Hepatocyte (in vitro differentiated cells): ENCODE measurements around the gene ZBTB7C. TPM values are rescaled to one million over a fixed set of nuclear protein-coding genes. Genes with fewer than 3 reads are reported as not detected.
A peak's percentile ranks its signal among the peaks of the same experiment; 100 is the strongest.

ENCODE experiments used
- DNase-seq: peaks from one replicate; pipeline ENCODE4 v3.0.0-alpha.2; 2016; ENCODE audit warnings: low spot score
- H2AFZ ChIP-seq: fragments of 200-600 bp; sonication (generic); 2 replicates; pipeline ENCODE4 v1.6.0; 2016; ENCODE audit warnings: antibody characterized with exemption, mild to moderate bottlenecking
- H3K27ac ChIP-seq: fragments of 200-600 bp; sonication (generic); 2 replicates; pipeline ENCODE4 v1.5.1; 2016; ENCODE audit warnings: mild to moderate bottlenecking
- H3K27me3 ChIP-seq: fragments of 200-600 bp; sonication (generic); 2 replicates; pipeline ENCODE4 v1.6.1; 2016
- H3K36me3 ChIP-seq: fragments of 200-600 bp; sonication (generic); replicated peaks from 2 replicates; pipeline ENCODE4 v1.5.1; 2016; ENCODE audit warnings: low read depth; ENCODE audit not compliant: insufficient read depth
- H3K4me1 ChIP-seq: fragments of 200-600 bp; sonication (generic); 2 replicates; pipeline ENCODE4 v1.5.1; 2016; ENCODE audit warnings: mild to moderate bottlenecking, moderate library complexity; ENCODE audit not compliant: insufficient read depth
- H3K4me2 ChIP-seq: fragments of 200-600 bp; sonication (generic); 2 replicates; pipeline ENCODE4 v1.6.0; 2016
- H3K4me3 ChIP-seq: fragments of 200-600 bp; sonication (generic); 2 replicates; pipeline ENCODE4 v1.5.1; 2016; ENCODE audit warnings: mild to moderate bottlenecking
- H3K79me2 ChIP-seq: fragments of 200-600 bp; sonication (generic); 2 replicates; pipeline ENCODE4 v1.6.0; 2017; ENCODE audit warnings: mild to moderate bottlenecking
- H3K9me2 ChIP-seq: fragments of 200-600 bp; sonication (generic); replicated peaks from 2 replicates; pipeline ENCODE4 v1.6.0; 2017; ENCODE audit warnings: mild to moderate bottlenecking; ENCODE audit not compliant: insufficient read depth
- H3K9me3 ChIP-seq: fragments of 200-600 bp; sonication (generic); 2 replicates; pipeline ENCODE4 v1.5.1; 2016; ENCODE audit warnings: low read depth, mild to moderate bottlenecking
- H4K20me1 ChIP-seq: fragments of 200-600 bp; sonication (generic); 2 replicates; pipeline ENCODE4 v1.6.0; 2016; ENCODE audit warnings: mild to moderate bottlenecking; ENCODE audit not compliant: insufficient read depth, poor library complexity, severe bottlenecking
- CTCF ChIP-seq: fragments of 200-600 bp; sonication (generic); IDR thresholded peaks from 2 replicates; pipeline ENCODE4 v1.5.1; 2016; ENCODE audit warnings: antibody characterized with exemption, mild to moderate bottlenecking; ENCODE audit not compliant: poor library complexity
- EZH2 ChIP-seq: fragments of 200-600 bp; sonication (generic); IDR thresholded peaks from 2 replicates; pipeline ENCODE4 v1.6.1; 2016; ENCODE audit warnings: antibody characterized with exemption, mild to moderate bottlenecking, borderline replicate concordance
- EZH2phosphoT487 ChIP-seq: fragments of 200-600 bp; sonication (generic); IDR thresholded peaks from one replicate; pipeline ENCODE4 v1.6.1; 2018; ENCODE audit warnings: antibody characterized with exemption, mild to moderate bottlenecking, low read depth, moderate library complexity; ENCODE audit not compliant: unreplicated experiment, severe bottlenecking
- WGBS: methylation state at CpG from one replicate; pipeline ENCODE4 v1.1.6; 2016; ENCODE audit warnings: low lambda C conversion rate; ENCODE audit errors: missing lambda C conversion rate; 5-methylcytosine and 5-hydroxymethylcytosine counted together
- polyA plus RNA-seq: library from polyadenylated mRNA; unstranded; fragments of >200 nt; fragmentation: Nextera tagmentation; extraction: Ambion mirVana; gene quantifications from 2 replicates; pipeline ENCODE4 v1.2.1, GENCODE V29; 2016
- total RNA-seq: library from RNA; depleted of rRNA; stranded (reverse); fragments of >200 nt; gene quantifications from 2 replicates; pipeline ENCODE4 v1.2.3, GENCODE V29; 2014

The ZBTB7C gene
- total and polyA plus RNA-seq, 2 experiments from 2014 or later: 0.70 to 1.0 TPM

GRCh38 chr18:48164701-48165100 is 244.5 kb downstream of the ZBTB7C start:
- 83% methylated on average over 1 of the region's 1 CpG for WGBS
- H3K27ac ChIP-seq: peak overlapping the region; percentile 32
- no peak overlapping the region for H3K4me2 ChIP-seq

GRCh38 chr18:48164116-48164515 is 245.1 kb downstream of the ZBTB7C start:
- no peak overlapping the region for H3K4me3 ChIP-seq
- no peak overlapping the region for H3K4me2 ChIP-seq
- no peaks in the 10 kb centered on the region for H4K20me1 ChIP-seq
- no peaks in the 10 kb centered on the region for H3K27me3 ChIP-seq
- no peaks in the 10 kb centered on the region for H3K79me2 ChIP-seq
- H2AFZ ChIP-seq: no peak overlapping the region
- H3K36me3 ChIP-seq: no peaks in the 10 kb centered on the region
- H3K4me1 ChIP-seq: peaks cover 56% of the 10 kb centered on the region
- no peaks in the 10 kb centered on the region for H3K9me3 ChIP-seq
- TF ChIP-seq EZH2phosphoT487: no peak
- no peak for TF ChIP-seq EZH2
- TF ChIP-seq CTCF: no peak
- no peak overlapping the region for H3K27ac ChIP-seq
- H3K9me2 ChIP-seq: no peaks in the 10 kb centered on the region
- no peak for DNase-seq
- 87% methylated on average over 4 of the region's 4 CpGs for WGBS

More at GRCh38 chr18:48164701-48165100, 244.5 kb downstream of the ZBTB7C start:
- Histone ChIP-seq H3K79me2 (no peaks in the 10 kb centered on the region), H3K36me3 (no peaks in the 10 kb centered on the region), H3K4me3 (no peak overlapping the region), H3K4me1 (peaks cover 57% of the 10 kb centered on the region), H4K20me1 (no peaks in the 10 kb centered on the region), H3K9me3 (no peaks in the 10 kb centered on the region), H2AFZ (no peak overlapping the region), H3K9me2 (no peaks in the 10 kb centered on the region), H3K27me3 (no peaks in the 10 kb centered on the region)
- DNase-seq: no peak
- TF ChIP-seq EZH2phosphoT487 (no peak), EZH2 (no peak), CTCF (no peak)

GRCh38 chr18:48163738-48164115 is 245.5 kb downstream of the ZBTB7C start:
- WGBS: 66% methylated on average over 3 of the region's 3 CpGs

More at GRCh38 chr18:48163738-48164115, 245.5 kb downstream of the ZBTB7C start:
- DNase-seq: no peak
- no peak overlapping the region for H3K27ac ChIP-seq
- peaks cover 52% of the 10 kb centered on the region for H3K4me1 ChIP-seq
- H3K27me3 ChIP-seq: no peaks in the 10 kb centered on the region
- no peak overlapping the region for H3K4me2 ChIP-seq
- H3K79me2 ChIP-seq: no peaks in the 10 kb centered on the region
- H3K9me2 ChIP-seq: no peaks in the 10 kb centered on the region
- no peak overlapping the region for H3K4me3 ChIP-seq
- no peaks in the 10 kb centered on the region for H3K36me3 ChIP-seq
- no peaks in the 10 kb centered on the region for H4K20me1 ChIP-seq
- H3K9me3 ChIP-seq: no peaks in the 10 kb centered on the region
- no peak overlapping the region for H2AFZ ChIP-seq
- TF ChIP-seq EZH2phosphoT487: no peak
- TF ChIP-seq EZH2: no peak
- no peak for TF ChIP-seq CTCF
